HK-2 (cell line): ENCODE results near the gene C16orf95.

Experiments
- DNase-seq: peaks from one replicate; pipeline ENCODE4 v3.0.0-alpha.2; 2018; ENCODE audit not compliant: unreplicated experiment

Gene C16orf95

GRCh38 chr16:87317750-87318644 is 805 bp upstream of the C16orf95 start:
- no peak for DNase-seq

GRCh38 chr16:87316450-87316922 is 706 bp downstream of the C16orf95 start:
- no peak for DNase-seq

GRCh38 chr16:87314990-87315420 is 2.2 kb downstream of the C16orf95 start:
- DNase-seq: no peak

GRCh38 chr16:87312008-87312407 is 5.2 kb downstream of the C16orf95 start:
- DNase-seq: no peak

GRCh38 chr16:87311387-87311786 is 5.8 kb downstream of the C16orf95 start:
- no peak for DNase-seq

GRCh38 chr16:87310610-87311009 is 6.6 kb downstream of the C16orf95 start:
- DNase-seq: no peak

- DNase-seq: no peak
These were observed 7.3 kb downstream of the C16orf95 start for GRCh38 chr16:87309620-87310525.

- DNase-seq: no peak
These were observed 8.4 kb downstream of the C16orf95 start for GRCh38 chr16:87308826-87309225.

- no peak for DNase-seq
These were observed 10.7 kb downstream of the C16orf95 start for GRCh38 chr16:87306516-87306915.

GRCh38 chr16:87305505-87306391 is 11.4 kb downstream of the C16orf95 start:
- no peak for DNase-seq

GRCh38 chr16:87304951-87305350 is 12.2 kb downstream of the C16orf95 start:
- no peak for DNase-seq

GRCh38 chr16:87303962-87304521 is 13.2 kb downstream of the C16orf95 start:
- DNase-seq: no peak

GRCh38 chr16:87303431-87303930 is 13.7 kb downstream of the C16orf95 start:
- no peak for DNase-seq

- no peak for DNase-seq
These were observed 18.2 kb downstream of the C16orf95 start for GRCh38 chr16:87298857-87299465.

- no peak for DNase-seq
These were observed 19.1 kb downstream of the C16orf95 start for GRCh38 chr16:87297918-87298631.

GRCh38 chr16:87297407-87297806 is 19.8 kb downstream of the C16orf95 start:
- DNase-seq: no peak

- no peak for DNase-seq
These were observed 21.3 kb downstream of the C16orf95 start for GRCh38 chr16:87295661-87296531.

- no peak for DNase-seq
These were observed 21.9 kb downstream of the C16orf95 start for GRCh38 chr16:87295259-87295658.

- no peak for DNase-seq
These were observed 23.2 kb downstream of the C16orf95 start for GRCh38 chr16:87293990-87294389.
